H9 (cell line): ENCODE measurements around the gene IL18BP. TPM values are rescaled to one million over a fixed set of nuclear protein-coding genes. Genes with fewer than 3 reads are reported as not detected.

ENCODE experiments used
- DNase-seq: peaks from one replicate; pipeline ENCODE4 v3.0.0-alpha.2; 2017
- H2AFZ ChIP-seq: one replicate; pipeline ENCODE4 v1.6.1; 2013; ENCODE audit warnings: mild to moderate bottlenecking, low read length, control low read depth, moderate library complexity
- H2AK5ac ChIP-seq: 2 replicates; pipeline ENCODE4 v1.6.1; 2013; ENCODE audit warnings: low read length, control low read depth, mixed read lengths; ENCODE audit not compliant: insufficient read length
- H2BK120ac ChIP-seq: one replicate; pipeline ENCODE4 v1.6.1; 2013; ENCODE audit warnings: low read depth, mild to moderate bottlenecking, low read length, control low read depth, inconsistent platforms; ENCODE audit not compliant: poor library complexity, severe bottlenecking
- H2BK12ac ChIP-seq: 2 replicates; pipeline ENCODE4 v1.6.1; 2013; ENCODE audit warnings: low read length, control low read depth, mixed read lengths, low read depth; ENCODE audit not compliant: insufficient read length
- H2BK15ac ChIP-seq: 2 replicates; pipeline ENCODE4 v1.6.1; 2013; ENCODE audit warnings: low read depth, low read length, control low read depth
- H2BK20ac ChIP-seq: one replicate; pipeline ENCODE4 v1.6.1; 2013; ENCODE audit warnings: low read depth, mild to moderate bottlenecking, low read length, control low read depth, inconsistent platforms; ENCODE audit not compliant: poor library complexity, severe bottlenecking
- H2BK5ac ChIP-seq: 2 replicates; pipeline ENCODE4 v1.6.1; 2013; ENCODE audit warnings: low read length, control low read depth, mixed read lengths; ENCODE audit not compliant: insufficient read length
- H3K14ac ChIP-seq: 2 replicates; pipeline ENCODE4 v1.6.1; 2013; ENCODE audit warnings: low read length, control low read depth; ENCODE audit not compliant: insufficient read depth
- H3K18ac ChIP-seq: 2 replicates; pipeline ENCODE4 v1.6.1; 2013; ENCODE audit warnings: low read depth, mild to moderate bottlenecking, mixed read lengths, low read length, control low read depth; ENCODE audit not compliant: insufficient read length
- H3K23ac ChIP-seq: 2 replicates; pipeline ENCODE4 v1.6.1; 2013; ENCODE audit warnings: low read length, control low read depth, mixed read lengths, low read depth; ENCODE audit not compliant: insufficient read length
- H3K23me2 ChIP-seq: 2 replicates; pipeline ENCODE4 v1.6.1; 2013; ENCODE audit warnings: low read depth, mild to moderate bottlenecking, mixed read lengths, low read length, control low read depth; ENCODE audit not compliant: insufficient read length, poor library complexity, severe bottlenecking
- H3K27ac ChIP-seq: 2 replicates; pipeline ENCODE4 v1.5.1; 2013; ENCODE audit warnings: low read length, control low read depth, mixed read lengths, low read depth; ENCODE audit not compliant: insufficient read length
- H3K27me3 ChIP-seq: 2 replicates; pipeline ENCODE4 v1.6.1; 2013; ENCODE audit warnings: low read length, control low read depth, inconsistent platforms; ENCODE audit not compliant: insufficient read depth
- H3K4ac ChIP-seq: 2 replicates; pipeline ENCODE4 v1.6.1; 2013; ENCODE audit warnings: low read depth, mild to moderate bottlenecking, control low read depth, inconsistent platforms, low read length, moderate library complexity
- H3K4me1 ChIP-seq: 2 replicates; pipeline ENCODE4 v1.6.1; 2013; ENCODE audit warnings: low read length, control low read depth, inconsistent platforms; ENCODE audit not compliant: insufficient read depth
- H3K4me2 ChIP-seq: 2 replicates; pipeline ENCODE4 v1.6.1; 2013; ENCODE audit warnings: low read length, control low read depth, mixed read lengths; ENCODE audit not compliant: insufficient read length, insufficient read depth
- H3K56ac ChIP-seq: 2 replicates; pipeline ENCODE4 v1.6.1; 2013; ENCODE audit warnings: low read depth, mild to moderate bottlenecking, mixed read lengths, low read length, control low read depth; ENCODE audit not compliant: insufficient read length
- H3K79me1 ChIP-seq: 2 replicates; pipeline ENCODE4 v1.6.1; 2013; ENCODE audit warnings: low read depth, mild to moderate bottlenecking, moderate library complexity, low read length, control low read depth, inconsistent platforms; ENCODE audit not compliant: insufficient read depth, poor library complexity, severe bottlenecking
- H3K79me2 ChIP-seq: 2 replicates; pipeline ENCODE4 v1.6.1; 2013; ENCODE audit warnings: low read length, control low read depth, inconsistent platforms; ENCODE audit not compliant: insufficient read depth
- H3K9ac ChIP-seq: 2 replicates; pipeline ENCODE4 v1.6.1; 2013; ENCODE audit warnings: low read length, control low read depth, mixed read lengths; ENCODE audit not compliant: insufficient read length; ENCODE audit errors: extremely low read depth
- H3K9me3 ChIP-seq: one replicate; pipeline ENCODE4 v1.6.1; 2013; ENCODE audit warnings: low read depth, low read length, inconsistent platforms; ENCODE audit not compliant: control insufficient read depth
- H3T11ph ChIP-seq: one replicate; pipeline ENCODE4 v1.6.1; 2013; ENCODE audit warnings: mild to moderate bottlenecking, low read length, control low read depth, inconsistent platforms
- H4K20me1 ChIP-seq: one replicate; pipeline ENCODE4 v1.6.1; 2013; ENCODE audit not compliant: control insufficient read depth, insufficient read length, insufficient read depth
- H4K5ac ChIP-seq: 2 replicates; pipeline ENCODE4 v1.6.1; 2013; ENCODE audit warnings: low read depth, mild to moderate bottlenecking, mixed read lengths, low read length, control low read depth; ENCODE audit not compliant: insufficient read length
- H4K8ac ChIP-seq: replicated peaks from 2 replicates; pipeline ENCODE4 v1.6.1; 2013; ENCODE audit warnings: low read length, control low read depth, mixed read lengths, low read depth; ENCODE audit not compliant: insufficient read length
- H4K91ac ChIP-seq: 2 replicates; pipeline ENCODE4 v1.6.1; 2013; ENCODE audit warnings: low read depth, mild to moderate bottlenecking, moderate library complexity, mixed read lengths, low read length, control low read depth; ENCODE audit not compliant: insufficient read length
- H3K27ac Mint-ChIP-seq, 3 experiments: 2 replicates in 2 of 3; 3 replicates in 1 of 3; pipeline ENCODE4 v1.8.0; 2020 to 2021; ENCODE audit warnings: mixed read lengths in 3 of 3, mild to moderate bottlenecking in 1 of 3, moderate library complexity in 1 of 3
- H3K27me3 Mint-ChIP-seq: 2 replicates; pipeline ENCODE4 v1.8.0; 2021; ENCODE audit warnings: low read depth, mild to moderate bottlenecking, moderate library complexity, mixed read lengths
- H3K36me3 Mint-ChIP-seq, 3 experiments: 2 replicates in 2 of 3; 3 replicates in 1 of 3; pipeline ENCODE4 v1.8.0; 2020 to 2021; ENCODE audit warnings: low read depth in 3 of 3, mixed read lengths in 3 of 3; ENCODE audit not compliant: insufficient read depth in 1 of 3
- H3K4me1 Mint-ChIP-seq, 2 experiments: 2 replicates each; pipeline ENCODE4 v1.8.0; 2020; ENCODE audit warnings: mixed read lengths in 2 of 2
- H3K4me3 Mint-ChIP-seq, 2 experiments: 2 replicates in 1 of 2; 3 replicates in 1 of 2; pipeline ENCODE4 v1.8.0; 2020 to 2021; ENCODE audit warnings: mild to moderate bottlenecking in 2 of 2, mixed read lengths in 2 of 2, moderate library complexity in 1 of 2
- H3K9me3 Mint-ChIP-seq, 2 experiments: 2 replicates in 1 of 2; 3 replicates in 1 of 2; pipeline ENCODE4 v1.8.0; 2020; ENCODE audit warnings: mild to moderate bottlenecking in 2 of 2, mixed read lengths in 2 of 2, moderate library complexity in 1 of 2
- CTCF ChIP-seq: fragments of 200-600 bp; sonication (generic); conservative IDR thresholded peaks from 3 replicates; pipeline ENCODE4 v1.8.0; 2021; ENCODE audit warnings: antibody characterized with exemption, mild to moderate bottlenecking
- whole genome bisulfite sequencing: extraction: QIAGEN DNeasy Blood & Tissue Kit; methylation state at CpG from one replicate; pipeline ENCODE4 v1.1.7; 2013; ENCODE audit warnings: missing lambda C conversion rate, low lambda C conversion rate, mixed read lengths; ENCODE audit not compliant: insufficient read length; ENCODE audit errors: extremely low coverage; 5-methylcytosine and 5-hydroxymethylcytosine counted together
- total RNA-seq: library from RNA; stranded (reverse); gene quantifications from 2 replicates; pipeline ENCODE4 v1.2.1, GENCODE V29; 2021

IL18BP gene
- total RNA-seq, 1 experiment from 2014 or later, result 10.2 TPM

- Mint-ChIP-seq H3K27ac (no peak overlapping the region), H3K4me3 (no peak overlapping the region), H3K9me3 (no peaks in the 10 kb centered on the region), H3K27me3 (no peaks in the 10 kb centered on the region), H3K4me1 (no peaks in the 10 kb centered on the region), H3K36me3 (peaks cover 0 to 17% (median 16%) of the 10 kb centered on the region in 3 experiments; a peak in 6 of 7 replicates)
- Histone ChIP-seq H2BK120ac (no peak overlapping the region), H2BK15ac (no peak overlapping the region), H3K4me2 (no peak overlapping the region), H2BK5ac (no peak overlapping the region), H3T11ph (no peak overlapping the region), H2BK12ac (no peak overlapping the region), H3K79me1 (no peaks in the 10 kb centered on the region), H3K4ac (no peak overlapping the region), H3K9me3 (no peaks in the 10 kb centered on the region), H2BK20ac (no peak overlapping the region), H3K79me2 (no peaks in the 10 kb centered on the region), H4K91ac (no peak overlapping the region), H2AK5ac (no peak overlapping the region), H4K5ac (no peak overlapping the region), H3K18ac (no peak overlapping the region), H2AFZ (no peak overlapping the region), H3K9ac (no peak overlapping the region), H4K20me1 (no peaks in the 10 kb centered on the region), H3K23ac (no peak overlapping the region), H3K27ac (no peak overlapping the region), H3K23me2 (no peaks in the 10 kb centered on the region), H4K8ac (no peak overlapping the region), H3K4me1 (no peaks in the 10 kb centered on the region), H3K56ac (no peak overlapping the region), H3K27me3 (no peaks in the 10 kb centered on the region), H3K14ac (no peak overlapping the region)
- TF ChIP-seq CTCF, result no peak
- DNase-seq, result no peak
- WGBS, result no CpG with 5 or more reads among the region's 2 CpGs
Measured at GRCh38 chr11:71971680-71972079, 27.0 kb upstream of the IL18BP start.
